Cardiac fibroblast (primary cell): Measurements from ENCODE around the gene RIPOR1.
"Not testable (repeated sequence)": the region's sequence is repeated elsewhere in the genome, so short reads cannot be mapped to it uniquely, and the experiment has no call there.

Experiments
- DNase-seq, 2 donors: peaks; one replicate each; pipeline versions ENCODE4 v3.0.0 to v3.0.0-alpha.2; 2010; ENCODE audit warnings: low read depth in 2 of 2
- H3K4me3 ChIP-seq, 2 donors: replicated peaks in 1 of 2; 1 replicate in 1 of 2; 2 replicates in 1 of 2; pipeline ENCODE4 v1.5.1; 2011; ENCODE audit warnings: low read depth in 2 of 2, low read length in 2 of 2, mild to moderate bottlenecking in 2 of 2, moderate library complexity in 1 of 2
- TF ChIP-seq, protein P1 (sequence below): IDR thresholded peaks from one replicate; pipeline ENCODE4 v1.5.1; 2011; ENCODE audit warnings: low read depth, mild to moderate bottlenecking, low read length, inconsistent platforms

The RIPOR1 gene

DNA sequence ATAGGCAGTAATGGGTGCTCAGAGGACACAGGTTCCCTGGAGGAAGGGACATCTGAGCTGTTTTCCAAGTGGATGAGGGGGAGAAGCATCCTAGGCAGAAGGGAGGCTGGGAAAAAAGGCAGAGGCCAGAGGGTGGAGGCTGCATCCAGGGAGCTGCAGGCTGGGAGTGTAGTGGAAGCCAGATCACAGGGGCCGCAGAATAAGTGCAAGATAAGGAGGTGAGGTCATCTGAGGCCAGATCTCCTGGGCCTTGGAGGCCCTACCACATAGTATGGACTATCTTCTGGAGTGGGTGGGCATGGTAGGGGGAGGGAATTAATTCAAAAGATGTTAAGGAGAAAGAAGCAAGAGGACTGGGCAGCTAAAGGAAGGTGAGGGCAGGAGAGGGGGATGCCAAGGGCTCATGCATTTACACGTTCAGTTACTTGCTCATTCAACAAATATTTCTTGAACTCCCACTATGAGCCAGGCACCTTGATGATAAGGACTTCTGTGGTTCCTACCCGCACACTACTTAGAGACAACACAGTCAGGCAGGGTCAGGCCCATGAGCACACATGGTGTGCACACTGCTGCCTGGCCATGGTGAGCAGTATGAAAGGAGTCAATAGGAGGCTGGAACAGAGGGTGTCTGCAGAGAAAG, 2.4 kb upstream of the RIPOR1 start:
- TF ChIP-seq, protein P1, sequence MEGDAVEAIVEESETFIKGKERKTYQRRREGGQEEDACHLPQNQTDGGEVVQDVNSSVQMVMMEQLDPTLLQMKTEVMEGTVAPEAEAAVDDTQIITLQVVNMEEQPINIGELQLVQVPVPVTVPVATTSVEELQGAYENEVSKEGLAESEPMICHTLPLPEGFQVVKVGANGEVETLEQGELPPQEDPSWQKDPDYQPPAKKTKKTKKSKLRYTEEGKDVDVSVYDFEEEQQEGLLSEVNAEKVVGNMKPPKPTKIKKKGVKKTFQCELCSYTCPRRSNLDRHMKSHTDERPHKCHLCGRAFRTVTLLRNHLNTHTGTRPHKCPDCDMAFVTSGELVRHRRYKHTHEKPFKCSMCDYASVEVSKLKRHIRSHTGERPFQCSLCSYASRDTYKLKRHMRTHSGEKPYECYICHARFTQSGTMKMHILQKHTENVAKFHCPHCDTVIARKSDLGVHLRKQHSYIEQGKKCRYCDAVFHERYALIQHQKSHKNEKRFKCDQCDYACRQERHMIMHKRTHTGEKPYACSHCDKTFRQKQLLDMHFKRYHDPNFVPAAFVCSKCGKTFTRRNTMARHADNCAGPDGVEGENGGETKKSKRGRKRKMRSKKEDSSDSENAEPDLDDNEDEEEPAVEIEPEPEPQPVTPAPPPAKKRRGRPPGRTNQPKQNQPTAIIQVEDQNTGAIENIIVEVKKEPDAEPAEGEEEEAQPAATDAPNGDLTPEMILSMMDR = no peak
- no peak overlapping the region for H3K4me3 ChIP-seq
- no peak for DNase-seq

- DNase-seq = peak; percentile 37 to 45
- H3K4me3 ChIP-seq = peak overlapping the region; percentile 69 to 79
- TF ChIP-seq, protein P1 = no peak
Measured at GRCh38 chr16:67528870-67529581, 397 bp downstream of the RIPOR1 start.

- H3K4me3 ChIP-seq = peak overlapping the region; percentile 69 to 79
- TF ChIP-seq, protein P1 = no peak
- DNase-seq = peak; percentile 26 to 51
Measured at GRCh38 chr16:67529582-67530012, 968 bp downstream of the RIPOR1 start.

GRCh38 chr16:67530013-67530939, 1.6 kb downstream of the RIPOR1 start:
- TF ChIP-seq, protein P1 = no peak
- peak overlapping the region; percentile 69 to 79 for H3K4me3 ChIP-seq
- DNase-seq = peak; percentile 79 to 88

GRCh38 chr16:67531247-67531646, 2.6 kb downstream of the RIPOR1 start:
- no peak for DNase-seq
- TF ChIP-seq, protein P1 = no peak
- H3K4me3 ChIP-seq = no peak overlapping the region

GRCh38 chr16:67533024-67533560, 4.5 kb downstream of the RIPOR1 start:
- DNase-seq = no peak
- no peak overlapping the region for H3K4me3 ChIP-seq

DNA sequence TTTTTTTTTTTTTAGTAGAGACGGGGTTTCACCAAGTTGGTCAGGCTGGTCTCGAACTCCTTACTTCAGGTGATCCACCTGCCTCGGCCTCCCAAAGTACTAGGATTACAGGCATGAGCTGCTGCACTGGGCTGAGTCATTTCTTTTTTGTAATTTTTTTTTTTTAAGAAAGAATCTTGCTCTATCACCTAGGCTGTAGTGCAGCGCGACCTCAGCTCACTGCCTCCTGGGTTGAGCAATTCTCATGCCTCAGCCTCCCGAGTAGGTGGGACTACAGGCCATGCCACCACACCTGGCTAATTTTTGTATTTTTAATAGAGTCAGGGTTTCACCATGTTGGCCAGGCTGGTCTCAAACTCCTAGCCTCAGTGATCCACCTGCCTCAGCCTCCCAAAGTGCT, 5.4 kb downstream of the RIPOR1 start:
- DNase-seq, H3K4me3 ChIP-seq: not testable (repeated sequence)

More at GRCh38 chr16:67533024-67533560, 4.5 kb downstream of the RIPOR1 start:
- TF ChIP-seq, protein P1 = no peak
